ENCODE measurements around the gene SLC4A11.

GRCh38 chr20:3177746-3178485 lies 61.1 kb downstream of the SLC4A11 start:
- TF ChIP-seq, protein P1, sequence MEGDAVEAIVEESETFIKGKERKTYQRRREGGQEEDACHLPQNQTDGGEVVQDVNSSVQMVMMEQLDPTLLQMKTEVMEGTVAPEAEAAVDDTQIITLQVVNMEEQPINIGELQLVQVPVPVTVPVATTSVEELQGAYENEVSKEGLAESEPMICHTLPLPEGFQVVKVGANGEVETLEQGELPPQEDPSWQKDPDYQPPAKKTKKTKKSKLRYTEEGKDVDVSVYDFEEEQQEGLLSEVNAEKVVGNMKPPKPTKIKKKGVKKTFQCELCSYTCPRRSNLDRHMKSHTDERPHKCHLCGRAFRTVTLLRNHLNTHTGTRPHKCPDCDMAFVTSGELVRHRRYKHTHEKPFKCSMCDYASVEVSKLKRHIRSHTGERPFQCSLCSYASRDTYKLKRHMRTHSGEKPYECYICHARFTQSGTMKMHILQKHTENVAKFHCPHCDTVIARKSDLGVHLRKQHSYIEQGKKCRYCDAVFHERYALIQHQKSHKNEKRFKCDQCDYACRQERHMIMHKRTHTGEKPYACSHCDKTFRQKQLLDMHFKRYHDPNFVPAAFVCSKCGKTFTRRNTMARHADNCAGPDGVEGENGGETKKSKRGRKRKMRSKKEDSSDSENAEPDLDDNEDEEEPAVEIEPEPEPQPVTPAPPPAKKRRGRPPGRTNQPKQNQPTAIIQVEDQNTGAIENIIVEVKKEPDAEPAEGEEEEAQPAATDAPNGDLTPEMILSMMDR (IDR thresholded peaks at IDR 0.05): no peak
- TF ChIP-seq POLR2A (IDR thresholded peaks at IDR 0.05): no peak
